NCI-H345 treated with DMSO at 0.1 percent for 48 hours (cell line): Measurements from ENCODE around the gene BCL2.
"Not testable (repeated sequence)": the region's sequence is repeated elsewhere in the genome, so short reads cannot be mapped to it uniquely, and the experiment has no call there.

Experiments used
- DNase-seq: peaks from one replicate; lab custom pipeline; 2025; ENCODE audit not compliant: unreplicated experiment; lab: John Stamatoyannopoulos, UW

BCL2 gene

GRCh38 chr18:63319383-63320122 is at the start of gene BCL2:
TSS of gene BCL2 (minus strand) at chr18:63319769.
- no peak for DNase-seq

GRCh38 chr18:63368611-63369010 is 49.0 kb upstream of the BCL2 start:
- no peak for DNase-seq

GRCh38 chr18:63367053-63367953 is 47.7 kb upstream of the BCL2 start, which contains the start of gene KDSR:
TSS of gene KDSR (minus strand) at chr18:63367206. CDS start at chr18:63367118, 88 bp downstream.
- DNase-seq: peak; percentile 94

- DNase-seq: peak; percentile 8
These were observed 46.9 kb upstream of the BCL2 start for GRCh38 chr18:63366213-63367052.

GRCh38 chr18:63365876-63366212 is 46.3 kb upstream of the BCL2 start:
- DNase-seq: no peak

- no peak for DNase-seq
These were observed 44.4 kb upstream of the BCL2 start for GRCh38 chr18:63363951-63364350.

- not testable (repeated sequence) for DNase-seq
These were observed 43.9 kb upstream of the BCL2 start for GRCh38 chr18:63363420-63363819.

GRCh38 chr18:63356272-63356896 is 36.8 kb upstream of the BCL2 start:
- no peak for DNase-seq

- no peak for DNase-seq
These were observed 30.7 kb upstream of the BCL2 start for GRCh38 chr18:63350230-63350629.

GRCh38 chr18:63348508-63349136 is 29.1 kb upstream of the BCL2 start:
- DNase-seq: no peak

GRCh38 chr18:63346480-63347183 is 27.1 kb upstream of the BCL2 start:
- no peak for DNase-seq

- no peak for DNase-seq
These were observed 26.5 kb upstream of the BCL2 start for GRCh38 chr18:63346031-63346430.

GRCh38 chr18:63344918-63345317 is 25.3 kb upstream of the BCL2 start:
- no peak for DNase-seq

GRCh38 chr18:63344263-63344662 is 24.7 kb upstream of the BCL2 start:
- DNase-seq: no peak

GRCh38 chr18:63342206-63342605 is 22.6 kb upstream of the BCL2 start:
- no peak for DNase-seq

- DNase-seq: no peak
These were observed 20.4 kb upstream of the BCL2 start for GRCh38 chr18:63339920-63340484.

- no peak for DNase-seq
These were observed 17.0 kb upstream of the BCL2 start for GRCh38 chr18:63336366-63337099.

GRCh38 chr18:63331105-63331504 is 11.5 kb upstream of the BCL2 start:
- DNase-seq: no peak
